Spleen (tissue), 7 donors: ENCODE measurements around the gene INO80D.

Experiments
- CTCF ChIP-seq, 11 experiments: fragments of 200-600 bp in 7 of 11; fragments of 450-650 bp in 4 of 11; sonication (generic) in 4 of 11; IDR thresholded peaks in 8 of 11; conservative IDR thresholded peaks in 3 of 11; 1 replicate in 7 of 11; 2 replicates in 4 of 11; pipeline versions ENCODE4 v1.4.0 to v1.8.0; 2016 to 2021; ENCODE audit warnings: antibody characterized with exemption in 11 of 11, inconsistent platforms in 4 of 11, mild to moderate bottlenecking in 1 of 11
- POLR2A ChIP-seq, 3 donors: fragments of 450-650 bp; IDR thresholded peaks; one replicate each; pipeline ENCODE4 v1.5.1; 2017; ENCODE audit warnings: antibody characterized with exemption in 3 of 3, mild to moderate bottlenecking in 1 of 3
- POLR2AphosphoS5 ChIP-seq, 3 donors: sonication (generic); formaldehyde crosslinking; IDR thresholded peaks; one replicate each; pipeline ENCODE4 v1.5.1; 2017; ENCODE audit warnings: antibody characterized with exemption in 3 of 3
- donor health status: DM: no; HTN: no; CAD: no; lungs with moderate emphysema.
- donor health status: DM: no; HTN: no; CAD: no.
- donor health status: DM: no; HTN: no; CAD: no.

DNA sequence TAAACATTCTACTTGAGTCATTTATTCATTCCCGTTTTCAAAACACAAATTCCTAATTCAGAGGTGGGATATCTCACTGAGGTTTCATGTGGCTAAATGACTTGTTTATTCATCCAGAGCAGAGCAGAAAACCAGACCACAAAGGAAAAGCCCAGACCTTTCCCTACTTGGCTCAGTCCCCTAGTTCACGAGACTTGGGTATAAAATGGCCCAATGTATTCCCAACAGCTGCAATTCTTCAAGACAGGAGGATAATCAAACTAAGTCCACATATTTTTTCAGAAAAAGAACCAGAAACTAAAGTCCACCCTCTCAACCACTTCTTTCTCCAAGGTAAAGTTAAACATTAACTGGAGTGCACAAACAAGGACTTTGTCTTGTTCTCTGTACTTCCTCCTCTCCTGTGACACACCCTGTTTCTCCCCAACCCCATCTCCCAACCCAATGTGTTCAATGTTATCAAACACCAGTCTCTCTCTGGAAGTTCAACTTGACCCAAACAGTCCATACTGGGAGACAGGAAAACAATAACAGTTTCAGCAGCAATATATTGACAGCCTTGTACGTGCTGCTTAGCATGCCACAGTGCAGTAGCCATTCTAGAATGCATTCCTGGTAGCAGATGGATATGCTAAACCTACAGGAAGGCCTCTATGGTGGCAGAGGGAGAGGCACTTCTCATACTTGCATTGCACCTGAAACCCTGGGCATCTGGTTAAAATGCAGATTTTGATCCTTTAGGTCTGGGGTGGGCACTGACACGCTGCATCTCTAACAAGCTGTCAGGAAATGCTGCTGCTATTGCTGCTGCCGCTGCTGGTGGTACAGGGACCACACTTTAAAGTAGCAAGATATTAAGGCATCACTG lies 110.7 kb downstream of the INO80D start:
- no peak for TF ChIP-seq POLR2A (IDR thresholded peaks at IDR 0.05)
- no peak for TF ChIP-seq CTCF (IDR thresholded peaks at IDR 0.05 in 8 of 11, conservative IDR thresholded peaks at IDR 0.05 in 3 of 11)
- no peak for TF ChIP-seq POLR2AphosphoS5 (IDR thresholded peaks at IDR 0.05)
